Kasumi-1 (cell line): Measurements from ENCODE around the gene ERCC5.
A peak's percentile ranks its signal among the peaks of the same experiment; 100 is the strongest.

Source experiments
- DNase-seq, 2 experiments: peaks; one replicate each; lab custom pipeline; 2025; lab: John Stamatoyannopoulos, UW

ERCC5 gene

DNA sequence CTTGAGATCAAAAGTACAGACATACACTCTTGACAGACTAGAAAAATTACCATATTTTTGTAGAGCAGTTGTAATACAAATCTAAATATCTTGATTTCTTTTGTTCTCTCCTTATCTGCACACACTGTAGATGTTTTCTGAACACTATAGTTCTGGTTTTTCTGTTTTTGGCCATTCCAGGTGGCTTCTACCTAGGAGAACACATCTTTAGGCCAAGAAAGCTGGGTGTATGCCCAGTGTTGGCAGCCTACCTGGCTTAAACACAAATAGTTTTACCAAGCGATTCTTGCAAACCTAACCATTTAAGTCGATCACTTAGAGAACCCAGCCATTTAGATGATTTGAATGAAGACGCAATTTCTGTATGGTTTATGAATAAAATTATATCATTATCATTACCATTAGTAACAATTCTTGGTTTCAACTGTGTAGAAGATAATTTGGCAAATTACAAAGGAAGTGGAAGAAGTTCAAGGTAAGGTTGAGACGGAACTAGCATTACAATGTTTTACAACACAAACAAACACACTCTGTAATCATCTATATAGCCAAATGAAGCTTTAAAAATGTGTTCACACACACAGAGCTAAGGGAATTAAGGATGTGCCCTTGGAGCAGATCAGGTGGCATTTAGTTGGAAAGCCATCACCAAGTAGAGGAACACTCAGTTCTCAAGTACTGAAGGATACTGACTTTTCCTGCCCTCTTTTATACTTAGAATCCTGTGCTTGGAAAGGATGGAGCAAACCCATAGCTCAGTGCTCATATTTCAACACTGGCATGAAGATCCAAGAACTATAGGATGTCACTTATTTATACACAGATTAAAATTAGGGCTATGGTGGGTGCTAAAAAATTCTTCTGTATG, 36.2 kb downstream of the ERCC5 start:
- no peak for DNase-seq

DNA sequence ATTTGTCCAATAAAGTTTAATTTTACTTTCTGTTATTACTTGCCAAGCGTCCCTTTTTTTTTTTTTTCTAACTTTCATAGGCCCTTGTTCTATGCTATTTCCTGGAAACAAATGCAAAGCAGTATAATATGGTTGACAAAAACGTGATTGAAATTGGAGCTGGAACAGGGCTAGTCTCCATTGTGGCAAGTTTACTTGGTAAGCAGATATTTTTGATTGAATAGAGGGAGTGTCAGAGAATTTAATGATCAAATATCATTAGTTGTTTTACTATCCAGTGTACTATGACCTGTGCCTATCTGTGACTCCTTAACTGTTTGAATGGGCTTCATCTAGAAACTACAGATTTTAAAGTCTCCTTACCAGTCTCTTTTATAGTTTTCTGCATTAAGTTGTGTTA, 46.7 kb downstream of the ERCC5 start:
- no peak for DNase-seq

DNA sequence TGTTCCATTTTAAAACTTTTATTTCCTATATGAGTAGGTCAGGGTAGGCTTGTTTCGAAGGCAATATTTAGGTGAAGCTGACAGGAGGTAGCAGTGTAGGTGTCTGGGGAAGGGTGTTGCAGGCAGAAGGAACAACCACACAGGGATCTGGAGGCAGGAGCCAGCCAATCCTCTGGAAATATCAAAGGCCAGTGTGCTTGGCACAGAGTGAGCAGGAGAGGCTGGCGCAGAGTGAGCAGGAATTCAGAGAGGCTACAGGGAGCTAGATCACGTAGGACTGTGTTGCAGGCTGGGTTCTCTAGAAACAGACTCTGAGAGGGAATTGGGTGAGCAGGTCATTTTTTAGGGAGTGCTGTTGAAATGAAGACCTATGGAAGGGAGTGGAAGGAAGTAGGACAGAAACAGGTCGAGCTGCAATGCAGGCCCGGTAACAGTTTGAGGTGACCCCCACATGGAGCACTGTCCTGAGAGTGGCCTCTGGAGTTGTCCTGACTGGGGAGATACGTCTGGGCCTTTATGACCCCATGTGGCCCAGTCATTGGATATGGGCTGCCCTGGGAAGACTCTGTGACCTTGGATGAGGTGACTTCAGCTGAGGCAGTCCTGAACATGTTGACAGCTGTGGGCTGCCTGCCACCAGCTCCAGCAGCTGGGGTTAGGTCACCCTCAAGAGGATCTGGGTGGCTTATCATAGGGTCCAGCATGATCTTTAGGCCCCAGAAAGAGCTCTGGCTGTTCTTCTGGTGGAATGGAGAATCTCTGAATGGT, 51.7 kb downstream of the ERCC5 start:
- no peak for DNase-seq

DNA sequence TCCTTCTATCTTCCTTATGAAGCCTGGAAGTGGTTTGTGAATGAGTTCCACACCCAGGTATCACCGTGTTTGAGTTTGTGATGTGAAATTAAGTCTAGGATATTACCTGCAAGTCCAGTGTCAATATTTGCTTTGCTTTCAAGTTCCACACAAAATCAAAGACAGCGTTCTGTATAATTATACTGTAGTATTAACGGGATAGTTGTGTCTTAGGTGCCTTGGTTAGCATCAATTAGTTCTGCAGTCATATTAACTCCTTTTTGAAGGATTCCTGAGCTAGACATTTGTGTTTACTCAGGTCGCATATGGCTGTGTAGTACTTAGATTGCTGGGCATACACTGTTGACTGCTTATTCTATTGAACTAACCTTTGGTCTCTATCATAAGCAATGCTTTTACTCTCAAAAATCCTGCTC, 54.4 kb downstream of the ERCC5 start:
- DNase-seq = no peak

DNA sequence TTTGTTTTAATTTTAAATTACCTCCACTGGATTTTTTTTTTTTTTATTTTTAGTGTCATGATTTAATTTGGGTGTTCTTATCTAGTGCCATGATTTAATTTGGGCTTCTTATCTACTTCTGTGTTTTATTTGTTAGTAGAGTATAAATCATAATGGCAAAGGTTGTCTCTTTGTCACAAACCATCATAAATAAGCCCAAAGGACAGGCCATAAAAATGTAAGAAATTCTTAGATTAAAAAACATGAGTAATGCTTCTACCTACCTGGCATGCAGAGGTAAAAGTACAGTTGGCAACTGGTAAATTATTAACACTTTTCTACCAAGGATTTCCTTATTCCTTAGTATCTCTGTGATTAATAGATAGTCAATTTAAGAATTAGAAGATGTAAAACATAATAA, 55.2 kb downstream of the ERCC5 start:
- no peak for DNase-seq

DNA sequence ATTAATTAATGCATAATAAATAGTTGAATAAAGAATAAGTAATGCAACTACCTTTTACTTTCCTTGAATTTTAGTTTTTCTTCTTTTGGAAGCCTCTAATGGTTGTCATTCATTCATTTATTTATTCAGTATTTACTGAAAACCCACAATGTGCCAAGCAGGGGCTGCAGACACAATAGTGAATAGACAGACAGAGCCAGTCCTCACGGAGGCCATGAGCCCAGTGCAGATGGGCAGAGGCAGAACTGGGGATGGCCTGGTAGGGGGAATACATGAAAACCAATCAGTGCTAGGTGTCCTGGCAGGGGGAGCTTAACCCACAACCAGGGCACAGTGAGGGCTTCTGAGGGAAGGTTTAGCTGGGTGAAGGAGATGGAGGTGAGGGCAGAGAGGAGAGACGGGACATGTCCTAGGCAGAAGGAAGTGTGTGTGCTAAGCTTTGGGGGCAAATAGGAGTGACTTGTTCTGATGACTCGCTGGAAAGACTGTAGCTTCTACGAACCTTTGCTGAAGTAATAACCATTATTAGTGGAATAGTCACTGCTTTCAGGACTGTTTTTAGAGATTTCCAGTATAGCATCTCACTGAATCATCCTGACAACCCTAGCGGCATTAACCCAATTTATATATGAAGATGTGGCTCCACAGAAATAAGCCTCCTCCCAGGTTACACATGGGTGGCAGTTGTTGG, 55.9 kb downstream of the ERCC5 start:
- no peak for DNase-seq

DNA sequence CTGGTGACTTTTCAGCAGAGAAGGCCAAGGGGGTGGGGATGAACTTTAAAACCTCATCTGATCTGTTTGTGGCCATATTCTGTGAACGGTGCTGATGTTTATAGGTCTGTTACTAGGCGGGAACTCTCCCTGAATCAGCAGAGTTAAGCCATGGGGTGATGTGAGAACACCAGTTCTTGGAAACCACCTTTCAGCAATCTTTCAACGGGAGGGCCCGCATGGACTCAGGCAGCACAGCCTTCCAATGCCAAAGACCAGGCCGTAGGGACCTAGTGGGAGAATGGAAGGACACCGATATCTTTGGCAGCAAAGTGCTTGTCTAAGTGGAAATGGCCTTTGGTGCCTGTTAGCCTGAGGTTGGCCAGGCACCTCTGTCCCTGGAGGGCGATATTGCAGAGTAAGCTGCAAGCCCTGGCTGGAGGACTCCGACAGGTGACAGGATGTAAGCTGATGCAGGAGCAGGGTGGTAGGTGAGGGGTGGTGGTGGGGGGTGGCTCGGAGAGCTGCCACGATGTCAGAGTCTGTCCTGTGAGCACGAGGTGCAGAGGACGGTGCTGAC, 57.0 kb downstream of the ERCC5 start:
- no peak for DNase-seq

DNA sequence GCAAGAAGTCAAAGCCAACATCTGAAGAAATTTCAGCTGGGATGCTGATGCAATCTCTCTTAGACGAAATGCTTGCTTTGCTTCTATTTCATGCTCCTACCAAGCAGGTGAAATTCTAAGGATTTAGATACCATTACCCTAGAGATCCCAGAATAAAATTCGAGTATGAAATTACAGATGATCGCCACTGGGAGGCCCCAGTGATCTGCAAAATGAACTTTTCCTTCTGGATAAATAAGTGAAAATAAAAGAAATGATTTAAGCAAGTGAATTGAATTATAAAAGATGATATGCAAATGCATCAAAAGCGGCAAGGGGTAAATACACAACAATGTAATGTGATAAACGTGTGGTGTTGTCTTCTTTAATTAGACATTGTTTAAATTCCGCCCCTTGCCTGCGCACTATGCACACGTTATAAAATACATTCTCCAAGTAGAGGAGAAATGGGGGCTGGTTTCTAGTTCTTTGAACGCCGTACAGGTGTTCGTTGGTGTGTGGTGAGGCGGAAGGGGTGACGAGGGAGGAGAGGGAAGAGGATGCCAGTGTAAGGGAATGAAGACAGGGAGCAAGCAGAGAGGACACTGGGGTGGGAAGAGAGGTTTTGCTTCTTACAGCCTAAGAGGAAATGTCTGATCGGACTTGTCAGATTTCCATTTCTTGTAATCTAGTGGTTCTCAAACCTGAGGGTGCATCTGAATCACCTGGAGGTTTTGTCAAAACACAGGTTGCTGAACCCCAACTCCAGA, 58.0 kb downstream of the ERCC5 start:
- peak; percentile 21 to 52 for DNase-seq

DNA sequence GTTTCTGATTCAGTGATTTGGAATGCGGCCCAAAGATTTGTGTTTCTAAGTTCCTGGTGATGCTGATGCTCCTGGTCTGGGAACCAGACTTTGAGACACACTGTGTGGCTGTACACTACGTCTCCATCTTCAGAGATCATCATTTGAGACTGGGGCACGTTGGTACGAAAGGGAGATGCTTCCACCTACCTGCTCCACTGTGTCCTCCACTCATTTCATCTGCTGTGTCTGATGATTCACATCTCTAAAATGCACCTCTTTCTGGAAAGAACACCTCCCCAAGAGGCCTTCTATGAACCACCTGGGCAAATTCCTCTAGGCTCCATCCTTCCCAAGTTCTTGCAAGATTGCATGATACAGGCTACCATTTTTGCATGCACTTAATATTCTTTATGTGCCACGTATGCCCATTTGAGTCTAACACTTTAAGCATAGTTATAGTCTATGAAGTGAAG, 58.6 kb downstream of the ERCC5 start:
- no peak for DNase-seq

DNA sequence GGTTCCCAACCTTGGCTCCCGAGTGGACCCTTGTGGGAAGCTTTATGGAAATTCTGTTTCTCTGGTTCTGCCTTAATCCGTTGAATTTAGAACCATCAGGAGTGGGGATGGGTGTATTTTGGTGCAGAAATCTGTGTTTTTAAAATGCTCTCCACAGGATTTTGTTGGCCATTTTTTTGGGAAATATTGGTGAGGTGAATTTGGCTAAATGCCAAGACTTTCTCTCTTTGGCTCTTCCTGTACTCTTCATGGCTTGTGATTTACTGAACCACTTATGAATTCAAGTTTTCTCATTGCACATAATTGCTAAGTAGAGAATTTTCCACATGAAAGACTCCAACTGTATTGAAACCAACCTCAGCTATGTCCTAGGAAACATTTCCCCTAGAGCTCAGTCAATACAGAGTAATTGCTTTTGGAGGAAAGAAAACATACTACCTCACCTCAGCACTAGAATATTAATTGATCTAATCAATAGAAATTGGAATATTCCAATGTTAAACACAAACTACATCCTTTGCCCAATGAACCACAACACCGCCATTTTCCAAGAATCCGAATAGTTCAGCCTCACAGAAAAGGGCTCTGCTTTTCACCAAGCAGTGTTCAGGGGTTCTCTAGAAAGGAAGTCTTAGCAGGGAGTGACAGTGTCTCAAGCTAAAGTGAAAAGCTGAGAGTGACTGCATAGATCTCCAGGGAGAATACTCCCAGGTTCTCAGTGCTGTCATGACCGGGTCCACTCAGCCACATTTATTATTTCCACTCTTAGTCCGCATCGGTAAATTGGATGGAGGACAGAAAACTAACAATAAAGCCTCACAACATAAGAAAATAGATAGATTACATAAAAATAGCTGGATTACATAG, 60.3 kb downstream of the ERCC5 start:
- no peak for DNase-seq

DNA sequence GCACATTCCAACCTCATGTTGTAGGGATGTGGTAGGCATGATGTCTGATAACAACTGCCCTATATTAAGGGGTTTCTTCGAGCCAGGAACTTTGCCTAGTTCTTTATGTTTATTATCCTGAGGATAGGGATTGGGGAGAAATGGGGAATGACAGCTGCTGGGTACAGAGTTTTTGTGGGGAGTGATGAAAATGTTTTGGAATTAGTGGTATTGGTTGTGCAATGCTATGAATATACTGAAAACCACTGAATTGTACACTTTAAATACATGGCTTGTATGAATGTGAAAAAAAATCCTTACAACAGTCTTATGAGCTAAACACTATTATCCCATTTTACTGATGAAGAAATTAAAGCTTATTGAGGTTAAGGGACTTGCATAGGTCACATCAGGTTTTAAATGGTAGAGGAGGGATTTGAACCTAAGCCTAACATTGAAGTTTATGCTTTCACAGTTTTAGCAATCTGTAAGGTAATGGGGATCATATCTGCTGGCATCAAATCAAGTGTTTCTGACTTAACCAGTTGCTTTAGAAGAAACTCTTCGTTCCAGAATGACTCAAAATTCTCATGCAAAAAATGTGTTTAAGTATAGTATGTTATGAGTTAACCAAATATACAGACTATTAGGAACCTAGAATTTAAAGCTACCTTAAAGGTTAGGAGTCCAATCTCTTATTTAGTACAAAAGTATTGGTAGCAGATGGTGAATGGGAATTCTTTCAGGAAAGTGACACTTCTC, 61.4 kb downstream of the ERCC5 start:
- DNase-seq = no peak

DNA sequence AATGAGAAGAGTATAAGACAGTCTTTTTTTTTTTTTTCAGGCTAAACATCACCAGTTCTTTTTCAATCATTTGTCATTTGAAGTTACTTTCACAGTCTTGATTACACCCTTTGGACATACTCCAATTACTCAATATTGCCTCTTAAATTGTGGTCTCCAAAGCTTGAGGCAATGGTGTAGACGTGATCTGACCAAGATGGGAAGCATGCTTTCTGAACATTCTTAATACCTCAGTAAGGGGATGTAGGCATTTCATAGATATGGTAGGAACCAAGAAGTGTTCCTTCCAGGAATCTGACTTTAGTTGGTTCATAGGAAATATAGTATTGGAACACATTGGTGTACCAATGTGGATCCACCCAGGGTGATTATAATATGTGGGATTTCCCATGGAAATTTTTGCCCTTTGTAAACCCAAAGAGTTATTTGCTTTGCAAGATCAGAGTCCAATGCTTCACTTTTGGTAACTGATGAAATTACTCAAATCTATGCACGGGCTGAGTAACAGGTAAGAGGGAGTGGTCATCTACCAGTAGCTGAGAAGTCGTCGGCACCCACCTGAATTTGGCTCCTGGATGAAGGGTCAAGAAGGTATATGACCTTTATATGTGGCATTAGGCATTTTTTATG, 62.2 kb downstream of the ERCC5 start:
- DNase-seq = no peak

DNA sequence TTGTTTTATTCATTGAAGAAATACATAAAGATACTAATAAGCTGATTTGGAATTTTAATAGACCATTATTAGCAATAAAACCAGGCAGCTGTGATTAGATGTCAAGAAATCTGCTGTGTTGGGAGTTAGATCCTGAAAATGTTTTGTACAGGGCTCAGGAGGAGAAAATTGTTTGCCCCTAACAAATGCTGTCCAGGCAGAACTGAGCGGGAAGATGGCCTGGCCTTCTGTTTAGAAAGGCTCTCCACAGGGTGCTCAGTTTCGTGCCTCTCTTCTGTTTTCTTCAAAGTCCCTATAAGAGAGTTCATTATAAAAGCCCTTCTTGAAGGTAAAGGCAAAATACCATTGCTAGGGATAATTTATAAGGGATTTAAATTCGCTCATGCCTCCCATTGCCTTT, 64.1 kb downstream of the ERCC5 start:
- DNase-seq = no peak

DNA sequence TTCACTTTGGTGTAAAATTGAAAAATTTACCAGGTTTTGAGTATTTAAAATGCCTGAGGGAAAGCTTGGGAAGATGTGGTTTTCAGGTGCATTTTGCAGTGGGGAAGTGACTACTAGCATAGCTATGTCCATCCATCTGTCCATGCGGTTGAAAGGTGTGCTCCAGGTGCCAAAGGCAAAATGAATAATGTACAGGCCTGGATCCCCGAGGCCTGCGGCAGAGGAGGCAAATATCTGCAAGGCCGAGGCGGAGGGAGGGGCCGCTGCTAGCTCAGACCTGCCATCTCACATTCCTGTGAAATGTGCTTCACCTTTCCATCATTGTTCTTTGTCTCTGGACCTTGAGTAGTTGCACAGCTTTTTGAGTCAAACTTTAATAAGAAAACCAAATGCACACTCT, 65.5 kb downstream of the ERCC5 start:
- DNase-seq = no peak

DNA sequence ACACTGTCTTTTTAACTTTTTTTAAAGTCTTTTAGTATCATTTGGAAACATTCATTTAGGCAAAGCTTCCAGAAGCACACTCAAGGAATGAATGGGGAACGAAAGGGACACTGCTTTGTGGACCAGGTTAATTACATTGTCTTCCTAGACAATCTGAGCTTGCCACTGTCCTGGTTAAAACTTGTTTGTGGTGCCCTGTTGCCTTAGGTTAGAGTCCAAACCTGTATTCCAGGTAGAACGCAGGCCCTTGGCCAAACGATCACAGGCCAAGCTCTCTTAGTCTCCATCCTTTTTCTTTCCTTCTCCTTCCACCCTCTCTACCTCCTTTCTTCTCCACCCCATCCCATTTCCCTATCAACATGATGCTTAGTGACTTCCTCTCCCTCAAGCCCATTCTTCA, 66.8 kb downstream of the ERCC5 start:
- DNase-seq = no peak

DNA sequence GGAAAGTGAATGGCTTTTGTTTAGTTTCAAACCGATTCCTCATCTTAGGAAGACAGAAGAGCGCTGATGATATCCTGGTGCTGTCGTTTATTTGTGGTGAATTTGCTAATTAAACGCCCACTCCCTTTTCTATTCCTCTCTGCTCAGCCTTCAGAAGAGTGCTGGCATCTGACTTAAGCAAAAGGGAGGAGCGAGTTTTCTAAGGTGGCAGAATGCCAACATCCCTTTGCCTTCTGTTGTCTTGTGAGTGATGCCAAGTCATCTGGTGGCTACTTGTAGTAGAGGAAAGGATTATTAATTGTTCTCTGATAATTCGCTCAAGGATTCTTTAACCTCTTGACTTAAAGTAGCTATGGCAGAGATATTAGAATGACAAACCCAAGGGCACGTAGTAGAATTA, 68.1 kb downstream of the ERCC5 start:
- DNase-seq = no peak

DNA sequence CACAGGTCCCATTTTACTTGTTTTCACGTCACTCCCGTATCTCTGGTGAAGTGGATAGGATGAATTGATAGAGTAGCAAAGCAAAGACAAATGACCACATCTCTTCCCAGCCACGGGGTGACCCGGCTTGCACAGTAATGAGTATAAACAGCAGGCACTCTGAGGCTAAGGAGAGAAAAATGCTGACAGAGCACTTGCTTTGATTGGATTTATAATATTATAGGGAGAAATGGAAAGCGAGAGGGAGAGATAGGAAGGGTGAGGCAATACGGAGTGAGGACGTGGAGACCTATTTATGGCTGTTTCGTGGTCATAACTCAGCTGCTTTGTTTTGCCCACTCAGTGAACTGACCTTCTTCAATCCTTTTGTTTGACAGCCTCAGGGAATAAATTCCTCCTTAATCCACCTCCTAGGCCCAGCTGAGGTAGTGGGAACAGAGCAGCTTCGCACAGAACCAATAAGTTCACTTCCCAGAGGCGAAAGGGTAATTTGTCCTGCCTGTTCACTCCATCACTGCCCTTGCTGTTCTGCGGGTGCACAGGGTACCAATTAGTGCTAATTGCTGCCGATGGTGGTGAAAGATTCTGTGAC, 68.6 kb downstream of the ERCC5 start:
- no peak for DNase-seq

DNA sequence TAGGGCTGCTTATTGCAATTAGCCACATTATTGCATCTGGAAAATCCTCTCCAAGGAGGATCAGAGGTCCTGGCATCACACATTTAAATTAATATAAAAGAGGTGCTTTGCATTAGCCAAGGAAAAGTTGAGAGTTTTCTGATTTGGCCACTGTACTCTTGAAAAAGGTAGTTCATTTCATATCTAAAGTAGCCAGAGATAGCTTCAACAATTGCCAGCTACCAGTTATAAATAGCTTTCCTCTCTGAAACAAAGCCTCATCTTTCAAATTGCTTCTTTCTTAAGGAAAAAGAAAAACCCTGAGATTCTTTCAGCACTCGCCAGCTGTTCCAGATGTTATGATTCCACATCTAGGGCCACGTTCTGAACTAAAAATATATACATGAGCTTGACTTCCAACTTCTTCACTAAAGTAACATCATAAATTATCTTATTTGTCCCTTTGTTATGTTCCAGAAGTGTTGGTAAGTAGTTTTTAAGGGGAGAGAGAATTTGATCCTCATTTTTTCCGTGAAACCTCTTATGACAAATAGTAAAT, 69.6 kb downstream of the ERCC5 start:
- DNase-seq = no peak

DNA sequence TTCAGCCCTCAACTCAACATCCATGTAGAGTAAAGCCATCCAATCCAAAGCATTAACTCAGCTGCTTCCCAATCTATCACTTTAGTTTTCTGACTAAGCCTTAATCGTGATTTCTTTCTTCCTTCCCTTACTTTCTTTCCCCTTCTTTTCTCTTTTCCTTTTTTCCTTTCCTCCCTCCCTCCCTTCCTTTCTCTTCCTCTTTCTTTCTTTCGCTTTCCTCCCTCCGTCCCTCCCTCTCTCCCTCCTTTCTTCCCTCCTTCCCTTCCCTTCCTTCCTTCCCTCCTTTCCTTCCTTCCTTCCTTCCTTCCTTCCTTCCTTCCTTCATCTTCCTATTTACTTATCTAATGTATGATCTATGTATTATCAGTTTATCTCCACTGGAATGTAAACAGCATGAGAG, 71.2 kb downstream of the ERCC5 start:
- no peak for DNase-seq
